PC-3 (cell line): ENCODE results near the gene BSN.

Experiments
- EZH2 ChIP-seq: fragments of 300-600 bp; sonication (generic); IDR thresholded peaks from one replicate; pipeline ENCODE4 v1.6.1; 2017; ENCODE audit warnings: antibody characterized with exemption, mild to moderate bottlenecking, low read length; ENCODE audit not compliant: unreplicated experiment
- EZH2phosphoT487 ChIP-seq: fragments of 300-600 bp; sonication (generic); IDR thresholded peaks from 2 replicates; pipeline ENCODE4 v1.6.1; 2018; ENCODE audit warnings: mild to moderate bottlenecking, antibody characterized with exemption, low read length, borderline replicate concordance
- TF ChIP-seq, protein P1 (sequence below): fragments of 300-600 bp; sonication (generic); conservative IDR thresholded peaks from 2 replicates; pipeline ENCODE4 v1.5.1; 2017; ENCODE audit warnings: antibody characterized with exemption, low read depth, mild to moderate bottlenecking, low read length

GRCh38 chr3:49519296-49519695 lies 35.0 kb upstream of the BSN start:
- TF ChIP-seq, protein P1, sequence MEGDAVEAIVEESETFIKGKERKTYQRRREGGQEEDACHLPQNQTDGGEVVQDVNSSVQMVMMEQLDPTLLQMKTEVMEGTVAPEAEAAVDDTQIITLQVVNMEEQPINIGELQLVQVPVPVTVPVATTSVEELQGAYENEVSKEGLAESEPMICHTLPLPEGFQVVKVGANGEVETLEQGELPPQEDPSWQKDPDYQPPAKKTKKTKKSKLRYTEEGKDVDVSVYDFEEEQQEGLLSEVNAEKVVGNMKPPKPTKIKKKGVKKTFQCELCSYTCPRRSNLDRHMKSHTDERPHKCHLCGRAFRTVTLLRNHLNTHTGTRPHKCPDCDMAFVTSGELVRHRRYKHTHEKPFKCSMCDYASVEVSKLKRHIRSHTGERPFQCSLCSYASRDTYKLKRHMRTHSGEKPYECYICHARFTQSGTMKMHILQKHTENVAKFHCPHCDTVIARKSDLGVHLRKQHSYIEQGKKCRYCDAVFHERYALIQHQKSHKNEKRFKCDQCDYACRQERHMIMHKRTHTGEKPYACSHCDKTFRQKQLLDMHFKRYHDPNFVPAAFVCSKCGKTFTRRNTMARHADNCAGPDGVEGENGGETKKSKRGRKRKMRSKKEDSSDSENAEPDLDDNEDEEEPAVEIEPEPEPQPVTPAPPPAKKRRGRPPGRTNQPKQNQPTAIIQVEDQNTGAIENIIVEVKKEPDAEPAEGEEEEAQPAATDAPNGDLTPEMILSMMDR = no peak
- TF ChIP-seq EZH2 = no peak
- TF ChIP-seq EZH2phosphoT487 = no peak
